HepG2 (cell line): ENCODE data around the gene NECTIN2. TPM values are rescaled to one million over a fixed set of nuclear protein-coding genes. Genes with fewer than 3 reads are reported as not detected.

Experiments
- ATF7-NPFF ChIP-seq: sonication (generic); formaldehyde crosslinking; IDR thresholded peaks from 2 replicates; pipeline ENCODE4 v1.8.1; 2023; ENCODE audit warnings: mild to moderate bottlenecking, low read depth, missing genetic modification reagents, moderate library complexity
- CAMTA2 ChIP-seq: sonication (generic); formaldehyde crosslinking; IDR thresholded peaks from 2 replicates; pipeline ENCODE4 v1.4.0; 2020; ENCODE audit warnings: mild to moderate bottlenecking, missing genetic modification reagents, borderline replicate concordance
- FIP1L1 ChIP-seq: fragments of 200-400 bp; formaldehyde crosslinking; IDR thresholded peaks from 2 replicates; pipeline ENCODE4 v1.6.1; 2018; ENCODE audit warnings: low read depth, mild to moderate bottlenecking, low read length, moderate library complexity, borderline replicate concordance; ENCODE audit not compliant: insufficient read depth
- KAT8 ChIP-seq: IDR thresholded peaks from 2 replicates; pipeline ENCODE4 v1.6.1; 2016; ENCODE audit warnings: missing genetic modification reagents, missing compliant biosample characterization
- PHF5A ChIP-seq: IDR thresholded peaks from one replicate; pipeline ENCODE4 v1.6.1; 2018; ENCODE audit warnings: low read depth, missing genetic modification reagents; ENCODE audit not compliant: unreplicated experiment
- RORA ChIP-seq: sonication (generic); formaldehyde crosslinking; IDR thresholded peaks from 2 replicates; pipeline ENCODE4 v1.5.0; 2020; ENCODE audit warnings: mild to moderate bottlenecking, missing genetic modification reagents, moderate library complexity
- TRIM24 ChIP-seq: sonication (generic); formaldehyde crosslinking; IDR thresholded peaks from 2 replicates; pipeline ENCODE4 v1.8.0; 2022; ENCODE audit warnings: mild to moderate bottlenecking, missing genetic modification reagents
- ZNF225 ChIP-seq: sonication (generic); formaldehyde crosslinking; IDR thresholded peaks from 2 replicates; pipeline ENCODE4 v1.4.0; 2020; ENCODE audit warnings: mild to moderate bottlenecking, missing genetic modification reagents
- ZNF33A ChIP-seq: sonication (generic); formaldehyde crosslinking; IDR thresholded peaks from 2 replicates; pipeline ENCODE4 v1.5.1; 2020; ENCODE audit warnings: missing genetic modification reagents, mild to moderate bottlenecking, moderate library complexity, borderline replicate concordance
- ZNF33B ChIP-seq: sonication (generic); formaldehyde crosslinking; IDR thresholded peaks from 2 replicates; pipeline ENCODE4 v1.5.1; 2020; ENCODE audit warnings: mild to moderate bottlenecking, missing genetic modification reagents
- ZNF468 ChIP-seq: sonication (generic); formaldehyde crosslinking; IDR thresholded peaks from 2 replicates; pipeline ENCODE4 v1.8.0; 2022; ENCODE audit warnings: mild to moderate bottlenecking, moderate library complexity, missing genetic modification reagents
- ZNF501 ChIP-seq: sonication (generic); formaldehyde crosslinking; IDR thresholded peaks from 2 replicates; pipeline ENCODE4 v1.5.1; 2020; ENCODE audit warnings: mild to moderate bottlenecking, moderate library complexity, missing genetic modification reagents
- ZNF792 ChIP-seq: IDR thresholded peaks from 2 replicates; pipeline ENCODE4 v1.6.1; 2016
- polyA plus RNA-seq, 8 experiments: library from polyadenylated mRNA; depleted of rRNA in 3 of 8; stranded (reverse) in 7 of 8; unstranded in 1 of 8; fragments of >200 nt; fragmentation: Illumina TruSeq in 4 of 8; extraction: Trizol in 4 of 8; gene quantifications; 2 replicates each; pipeline versions ENCODE4 v1.2.1 to v1.2.3, GENCODE V29; 2011 to 2016; ENCODE audit warnings: low read depth in 4 of 8, missing spikeins in 1 of 8, mixed read lengths in 1 of 8; ENCODE audit not compliant: insufficient read depth in 1 of 8
- total RNA-seq, 5 experiments: library from RNA; depleted of rRNA; stranded (reverse); fragments of >200 nt; fragmentation: Illumina TruSeq; extraction: Trizol; gene quantifications; 2 replicates each; pipeline ENCODE4 v1.2.3, GENCODE V29; 2016; ENCODE audit warnings: low read depth in 1 of 5
- TF ChIP-seq, protein P1 (sequence below): sonication (generic); formaldehyde crosslinking; IDR thresholded peaks from 2 replicates; pipeline ENCODE4 v1.5.0; 2020; ENCODE audit warnings: mild to moderate bottlenecking, missing genetic modification reagents, borderline replicate concordance
- TF ChIP-seq, protein P2 (sequence below): sonication (generic); formaldehyde crosslinking; IDR thresholded peaks from 2 replicates; pipeline ENCODE4 v1.5.1; 2020; ENCODE audit warnings: mild to moderate bottlenecking, missing genetic modification reagents, borderline replicate concordance

Gene NECTIN2
- total and polyA plus RNA-seq, 2 of the 13 experiments (the other 11 are each of a cell fraction or from before 2014, with no cell fraction given): 75.4 to 114 TPM

DNA sequence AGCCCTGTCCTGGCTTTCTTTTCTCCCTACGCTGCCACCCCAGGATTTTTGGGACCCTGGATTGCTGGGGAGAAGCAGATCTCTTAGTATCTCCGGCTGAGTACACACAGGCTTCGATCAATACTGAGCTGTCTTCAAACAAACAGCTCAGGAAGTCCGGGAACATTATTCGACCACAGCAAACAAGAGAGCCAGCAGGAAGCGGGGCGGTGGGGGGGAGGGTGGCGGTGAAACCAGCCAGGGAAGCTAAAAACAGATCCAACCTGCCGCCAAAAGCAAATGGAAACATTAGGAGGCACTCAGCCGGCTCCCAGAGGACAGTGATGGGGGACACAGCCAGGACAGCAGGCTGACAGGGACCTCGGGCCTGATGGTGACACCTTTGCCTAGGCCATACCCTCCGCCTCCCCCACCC lies 49.4 kb upstream of the NECTIN2 start (continued):
- TF ChIP-seq ZNF33B (CRISPR knock-in tag) (no peak), ZNF468 (no peak), RORA (CRISPR knock-in tag) (no peak), ZNF501 (CRISPR knock-in tag) (no peak), CAMTA2 (CRISPR knock-in tag) (no peak), FIP1L1 (no peak), ZNF33A (CRISPR knock-in tag) (no peak), ATF7-NPFF (no peak), TRIM24 (CRISPR knock-in tag) (no peak), PHF5A (CRISPR knock-in tag) (no peak), KAT8 (CRISPR knock-in tag) (peak; percentile 58), ZNF792 (0 out of 2 replicates have a peak, but pooled peaks have one; percentile 31), ZNF225 (no peak)
- TF ChIP-seq, protein P1, sequence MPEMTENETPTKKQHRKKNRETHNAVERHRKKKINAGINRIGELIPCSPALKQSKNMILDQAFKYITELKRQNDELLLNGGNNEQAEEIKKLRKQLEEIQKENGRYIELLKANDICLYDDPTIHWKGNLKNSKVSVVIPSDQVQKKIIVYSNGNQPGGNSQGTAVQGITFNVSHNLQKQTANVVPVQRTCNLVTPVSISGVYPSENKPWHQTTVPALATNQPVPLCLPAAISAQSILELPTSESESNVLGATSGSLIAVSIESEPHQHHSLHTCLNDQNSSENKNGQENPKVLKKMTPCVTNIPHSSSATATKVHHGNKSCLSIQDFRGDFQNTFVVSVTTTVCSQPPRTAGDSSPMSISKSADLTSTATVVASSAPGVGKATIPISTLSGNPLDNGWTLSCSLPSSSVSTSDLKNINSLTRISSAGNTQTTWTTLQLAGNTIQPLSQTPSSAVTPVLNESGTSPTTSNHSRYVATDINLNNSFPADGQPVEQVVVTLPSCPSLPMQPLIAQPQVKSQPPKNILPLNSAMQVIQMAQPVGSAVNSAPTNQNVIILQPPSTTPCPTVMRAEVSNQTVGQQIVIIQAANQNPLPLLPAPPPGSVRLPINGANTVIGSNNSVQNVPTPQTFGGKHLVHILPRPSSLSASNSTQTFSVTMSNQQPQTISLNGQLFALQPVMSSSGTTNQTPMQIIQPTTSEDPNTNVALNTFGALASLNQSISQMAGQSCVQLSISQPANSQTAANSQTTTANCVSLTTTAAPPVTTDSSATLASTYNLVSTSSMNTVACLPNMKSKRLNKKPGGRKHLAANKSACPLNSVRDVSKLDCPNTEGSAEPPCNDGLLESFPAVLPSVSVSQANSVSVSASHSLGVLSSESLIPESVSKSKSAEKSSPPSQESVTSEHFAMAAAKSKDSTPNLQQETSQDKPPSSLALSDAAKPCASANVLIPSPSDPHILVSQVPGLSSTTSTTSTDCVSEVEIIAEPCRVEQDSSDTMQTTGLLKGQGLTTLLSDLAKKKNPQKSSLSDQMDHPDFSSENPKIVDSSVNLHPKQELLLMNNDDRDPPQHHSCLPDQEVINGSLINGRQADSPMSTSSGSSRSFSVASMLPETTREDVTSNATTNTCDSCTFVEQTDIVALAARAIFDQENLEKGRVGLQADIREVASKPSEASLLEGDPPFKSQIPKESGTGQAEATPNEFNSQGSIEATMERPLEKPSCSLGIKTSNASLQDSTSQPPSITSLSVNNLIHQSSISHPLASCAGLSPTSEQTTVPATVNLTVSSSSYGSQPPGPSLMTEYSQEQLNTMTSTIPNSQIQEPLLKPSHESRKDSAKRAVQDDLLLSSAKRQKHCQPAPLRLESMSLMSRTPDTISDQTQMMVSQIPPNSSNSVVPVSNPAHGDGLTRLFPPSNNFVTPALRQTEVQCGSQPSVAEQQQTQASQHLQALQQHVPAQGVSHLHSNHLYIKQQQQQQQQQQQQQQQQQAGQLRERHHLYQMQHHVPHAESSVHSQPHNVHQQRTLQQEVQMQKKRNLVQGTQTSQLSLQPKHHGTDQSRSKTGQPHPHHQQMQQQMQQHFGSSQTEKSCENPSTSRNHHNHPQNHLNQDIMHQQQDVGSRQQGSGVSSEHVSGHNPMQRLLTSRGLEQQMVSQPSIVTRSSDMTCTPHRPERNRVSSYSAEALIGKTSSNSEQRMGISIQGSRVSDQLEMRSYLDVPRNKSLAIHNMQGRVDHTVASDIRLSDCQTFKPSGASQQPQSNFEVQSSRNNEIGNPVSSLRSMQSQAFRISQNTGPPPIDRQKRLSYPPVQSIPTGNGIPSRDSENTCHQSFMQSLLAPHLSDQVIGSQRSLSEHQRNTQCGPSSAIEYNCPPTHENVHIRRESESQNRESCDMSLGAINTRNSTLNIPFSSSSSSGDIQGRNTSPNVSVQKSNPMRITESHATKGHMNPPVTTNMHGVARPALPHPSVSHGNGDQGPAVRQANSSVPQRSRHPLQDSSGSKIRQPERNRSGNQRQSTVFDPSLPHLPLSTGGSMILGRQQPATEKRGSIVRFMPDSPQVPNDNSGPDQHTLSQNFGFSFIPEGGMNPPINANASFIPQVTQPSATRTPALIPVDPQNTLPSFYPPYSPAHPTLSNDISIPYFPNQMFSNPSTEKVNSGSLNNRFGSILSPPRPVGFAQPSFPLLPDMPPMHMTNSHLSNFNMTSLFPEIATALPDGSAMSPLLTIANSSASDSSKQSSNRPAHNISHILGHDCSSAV (CRISPR knock-in tag): no peak
- TF ChIP-seq, protein P2, sequence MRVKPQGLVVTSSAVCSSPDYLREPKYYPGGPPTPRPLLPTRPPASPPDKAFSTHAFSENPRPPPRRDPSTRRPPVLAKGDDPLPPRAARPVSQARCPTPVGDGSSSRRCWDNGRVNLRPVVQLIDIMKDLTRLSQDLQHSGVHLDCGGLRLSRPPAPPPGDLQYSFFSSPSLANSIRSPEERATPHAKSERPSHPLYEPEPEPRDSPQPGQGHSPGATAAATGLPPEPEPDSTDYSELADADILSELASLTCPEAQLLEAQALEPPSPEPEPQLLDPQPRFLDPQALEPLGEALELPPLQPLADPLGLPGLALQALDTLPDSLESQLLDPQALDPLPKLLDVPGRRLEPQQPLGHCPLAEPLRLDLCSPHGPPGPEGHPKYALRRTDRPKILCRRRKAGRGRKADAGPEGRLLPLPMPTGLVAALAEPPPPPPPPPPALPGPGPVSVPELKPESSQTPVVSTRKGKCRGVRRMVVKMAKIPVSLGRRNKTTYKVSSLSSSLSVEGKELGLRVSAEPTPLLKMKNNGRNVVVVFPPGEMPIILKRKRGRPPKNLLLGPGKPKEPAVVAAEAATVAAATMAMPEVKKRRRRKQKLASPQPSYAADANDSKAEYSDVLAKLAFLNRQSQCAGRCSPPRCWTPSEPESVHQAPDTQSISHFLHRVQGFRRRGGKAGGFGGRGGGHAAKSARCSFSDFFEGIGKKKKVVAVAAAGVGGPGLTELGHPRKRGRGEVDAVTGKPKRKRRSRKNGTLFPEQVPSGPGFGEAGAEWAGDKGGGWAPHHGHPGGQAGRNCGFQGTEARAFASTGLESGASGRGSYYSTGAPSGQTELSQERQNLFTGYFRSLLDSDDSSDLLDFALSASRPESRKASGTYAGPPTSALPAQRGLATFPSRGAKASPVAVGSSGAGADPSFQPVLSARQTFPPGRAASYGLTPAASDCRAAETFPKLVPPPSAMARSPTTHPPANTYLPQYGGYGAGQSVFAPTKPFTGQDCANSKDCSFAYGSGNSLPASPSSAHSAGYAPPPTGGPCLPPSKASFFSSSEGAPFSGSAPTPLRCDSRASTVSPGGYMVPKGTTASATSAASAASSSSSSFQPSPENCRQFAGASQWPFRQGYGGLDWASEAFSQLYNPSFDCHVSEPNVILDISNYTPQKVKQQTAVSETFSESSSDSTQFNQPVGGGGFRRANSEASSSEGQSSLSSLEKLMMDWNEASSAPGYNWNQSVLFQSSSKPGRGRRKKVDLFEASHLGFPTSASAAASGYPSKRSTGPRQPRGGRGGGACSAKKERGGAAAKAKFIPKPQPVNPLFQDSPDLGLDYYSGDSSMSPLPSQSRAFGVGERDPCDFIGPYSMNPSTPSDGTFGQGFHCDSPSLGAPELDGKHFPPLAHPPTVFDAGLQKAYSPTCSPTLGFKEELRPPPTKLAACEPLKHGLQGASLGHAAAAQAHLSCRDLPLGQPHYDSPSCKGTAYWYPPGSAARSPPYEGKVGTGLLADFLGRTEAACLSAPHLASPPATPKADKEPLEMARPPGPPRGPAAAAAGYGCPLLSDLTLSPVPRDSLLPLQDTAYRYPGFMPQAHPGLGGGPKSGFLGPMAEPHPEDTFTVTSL (CRISPR knock-in tag): peak; percentile 83; the same call in 1 of the 2 replicates
